Measurements from ENCODE around the gene SDK1. TPM values are rescaled to one million over a fixed set of nuclear protein-coding genes. Genes with fewer than 3 reads are reported as not detected.

SDK1 gene
- total RNA-seq, 4 donors from 2014 or later: 2.0 to 9.3 (median 3.8) TPM

- H3K9me3 ChIP-seq: peaks cover 0 to 22% (median 18%) of the 10 kb centered on the region in 3 donors
- 79 to 100% methylated on average over 1 to 2 of the region's 2 CpGs for WGBS, 2 donors
These were observed 479.5 kb downstream of the SDK1 start for GRCh38 chr7:3780525-3780924.

GRCh38 chr7:3781607-3782006, 480.6 kb downstream of the SDK1 start:
- peaks cover 0 to 9% (median 0%) of the 10 kb centered on the region in 4 donors for H3K27me3 ChIP-seq
- H3K9me3 ChIP-seq: peaks cover 0 to 22% (median 18%) of the 10 kb centered on the region in 3 donors
- H3K36me3 ChIP-seq: no peaks in the 10 kb centered on the region
- H3K4me1 ChIP-seq: no peaks in the 10 kb centered on the region
- intact Hi-C loops (cut with DNase I): no loop called here
- no peak overlapping the region for H3K27ac ChIP-seq
- H3K4me3 ChIP-seq: no peak overlapping the region
- DNase-seq: no peak
- 75 to 86% methylated on average over 1 of the region's 1 CpG for WGBS, 2 donors
- no peak for TF ChIP-seq POLR2A (IDR thresholded peaks at IDR 0.05)
- TF ChIP-seq CTCF (IDR thresholded peaks at IDR 0.05): no peak

More at GRCh38 chr7:3780525-3780924, 479.5 kb downstream of the SDK1 start:
- no peak overlapping the region for H3K27ac ChIP-seq
- TF ChIP-seq POLR2A (IDR thresholded peaks at IDR 0.05): no peak
- no peak for TF ChIP-seq CTCF (IDR thresholded peaks at IDR 0.05)
- H3K4me3 ChIP-seq: no peak overlapping the region
- no peak for DNase-seq
- intact Hi-C loops (cut with DNase I): no loop called here
- no peaks in the 10 kb centered on the region for H3K36me3 ChIP-seq
- peaks cover 0 to 9% (median 0%) of the 10 kb centered on the region in 4 donors for H3K27me3 ChIP-seq
- H3K4me1 ChIP-seq: no peaks in the 10 kb centered on the region

- TF ChIP-seq CTCF (IDR thresholded peaks at IDR 0.05): no peak
- TF ChIP-seq POLR2A (IDR thresholded peaks at IDR 0.05): no peak
- no peak overlapping the region for H3K27ac ChIP-seq
- no peaks in the 10 kb centered on the region for H3K9me3 ChIP-seq
- WGBS, 2 donors: 57 to 63% methylated on average over 7 to 12 of the region's 15 CpGs
- intact Hi-C loops (cut with DNase I): no loop called here
- no peaks in the 10 kb centered on the region for H3K4me1 ChIP-seq
- H3K36me3 ChIP-seq: no peaks in the 10 kb centered on the region
- peaks cover 0 to 8% (median 0%) of the 10 kb centered on the region in 4 donors for H3K27me3 ChIP-seq
- no peak for DNase-seq
- H3K4me3 ChIP-seq: no peak overlapping the region
These were observed 486.7 kb downstream of the SDK1 start for GRCh38 chr7:3787717-3788264.

- no peak overlapping the region for H3K4me3 ChIP-seq
- intact Hi-C loops (cut with DNase I): no loop called here
- no peaks in the 10 kb centered on the region for H3K9me3 ChIP-seq
- H3K27ac ChIP-seq: no peak overlapping the region
- no peaks in the 10 kb centered on the region for H3K4me1 ChIP-seq
- no peak for DNase-seq
- WGBS, 2 donors: 80 to 84% methylated on average over 2 of the region's 2 CpGs
- TF ChIP-seq POLR2A (IDR thresholded peaks at IDR 0.05) (no peak), CTCF (IDR thresholded peaks at IDR 0.05) (no peak)
- H3K27me3 ChIP-seq: peaks cover 0 to 8% (median 0%) of the 10 kb centered on the region in 4 donors
- no peaks in the 10 kb centered on the region for H3K36me3 ChIP-seq
These were observed 489.8 kb downstream of the SDK1 start for GRCh38 chr7:3790803-3791202.

- DNase-seq: no peak
- Histone ChIP-seq H3K27ac (no peak overlapping the region), H3K4me3 (no peak overlapping the region), H3K36me3 (no peaks in the 10 kb centered on the region), H3K4me1 (no peaks in the 10 kb centered on the region), H3K27me3 (peaks cover 0 to 8% (median 0%) of the 10 kb centered on the region in 4 donors), H3K9me3 (no peaks in the 10 kb centered on the region)
- WGBS, 2 donors: 67 to 70% methylated on average over 3 to 4 of the region's 9 CpGs
- intact Hi-C loops (cut with DNase I): no loop called here
- TF ChIP-seq CTCF (IDR thresholded peaks at IDR 0.05): no peak
- no peak for TF ChIP-seq POLR2A (IDR thresholded peaks at IDR 0.05)
These were observed 490.3 kb downstream of the SDK1 start for GRCh38 chr7:3791327-3791726.
